ENCODE measurements around the gene EPHA7. TPM values are rescaled to one million over a fixed set of nuclear protein-coding genes. Genes with fewer than 3 reads are reported as not detected.

EPHA7 gene
- total RNA-seq, 1 experiment from 2014 or later, result not detected

GRCh38 chr6:93371756-93372155, 47.6 kb downstream of the EPHA7 start:
- Histone ChIP-seq H3K9me2 (ENCODE audit: insufficient read depth) (no peaks in the 10 kb centered on the region), H2AFZ (ENCODE audit: low read depth, low read length, poor library complexity, severe bottlenecking) (no peak overlapping the region), H3K4me3 (replicated peaks in 1 of 2; ENCODE audit: low read depth in 1 of 2, low read length in 2 of 2) (no peak overlapping the region), H3K4me2 (ENCODE audit: low read length) (no peak overlapping the region), H3K9ac (ENCODE audit: low read length) (no peak overlapping the region), H4K20me1 (ENCODE audit: insufficient read depth) (no peaks in the 10 kb centered on the region), H3K4me1 (ENCODE audit: control insufficient read depth in 1 of 2, insufficient read depth in 2 of 2, low read length in 2 of 2) (no peaks in the 10 kb centered on the region), H3K9me3 (ENCODE audit: control insufficient read depth in 1 of 2, insufficient read depth in 1 of 2, low read depth in 1 of 2, low read length in 2 of 2) (peaks cover 3 to 10% of the 10 kb centered on the region in 2 experiments; a peak in 2 of 4 replicates), H3K79me2 (ENCODE audit: insufficient read depth, low read length) (no peaks in the 10 kb centered on the region), H3K27me3 (ENCODE audit: insufficient read depth, low read length) (no peaks in the 10 kb centered on the region), H3K36me3 (ENCODE audit: control insufficient read depth in 1 of 2, insufficient read depth in 2 of 2, low read length in 2 of 2) (no peaks in the 10 kb centered on the region), H3K27ac (ENCODE audit: low read depth, low read length) (no peak overlapping the region)
- ChIA-PET POLR2A (no interaction called here), CTCF (no interaction called here), RAD21 (ENCODE audit: low non-redundant PET in 1 of 2, low total read pairs in 2 of 2, uncharacterized antibody in 2 of 2, unreplicated experiment in 2 of 2) (no interaction called here)
- TF ChIP-seq POLR2A (IDR thresholded peaks at IDR 0.05; ENCODE audit: borderline replicate concordance, extremely low read depth, insufficient read depth, insufficient read length) (no peak), JUND (IDR thresholded peaks at IDR 0.05) (no peak), FOSL1 (IDR thresholded peaks at IDR 0.05; ENCODE audit: low read depth) (no peak)
- ATAC-seq (no peak), DNase-seq (ENCODE audit: low read depth, low spot score) (no peak)
- BruUV-seq (replicated peaks), result no TSS peak
- intact Hi-C loops (cut with micrococcal nuclease), result no loop called here

DNA sequence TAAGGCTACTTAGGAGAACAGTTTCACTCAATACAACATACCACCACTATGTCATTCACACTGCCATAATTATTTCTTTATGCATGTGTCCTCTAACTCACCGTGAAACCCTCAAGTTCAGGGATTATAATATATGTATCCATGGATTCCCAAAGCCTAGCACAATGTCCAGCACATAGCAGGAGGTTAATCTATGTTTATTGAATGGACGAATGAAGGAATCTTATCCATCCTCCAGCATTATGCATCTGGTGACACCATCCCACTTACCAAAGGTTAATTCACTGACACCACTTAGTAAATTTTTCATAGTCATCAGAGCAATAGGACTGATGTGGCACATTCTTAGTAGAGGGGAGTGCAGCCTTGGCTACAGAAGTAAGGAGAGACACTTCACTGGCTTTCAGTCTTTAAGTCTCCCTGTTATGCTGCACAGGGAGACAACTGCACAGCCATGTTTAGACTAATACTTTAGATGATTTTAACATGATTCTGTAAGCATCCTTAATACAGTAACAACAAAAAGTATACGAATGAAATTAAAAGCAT, 49.7 kb downstream of the EPHA7 start:
- ChIA-PET RAD21 (ENCODE audit: low non-redundant PET in 1 of 2, low total read pairs in 2 of 2, uncharacterized antibody in 2 of 2, unreplicated experiment in 2 of 2) (no interaction called here), CTCF (no interaction called here), POLR2A (no interaction called here)
- Histone ChIP-seq H3K4me2 (ENCODE audit: low read length) (no peak overlapping the region), H2AFZ (ENCODE audit: low read depth, low read length, poor library complexity, severe bottlenecking) (no peak overlapping the region), H3K79me2 (ENCODE audit: insufficient read depth, low read length) (no peaks in the 10 kb centered on the region), H3K4me1 (ENCODE audit: control insufficient read depth in 1 of 2, insufficient read depth in 2 of 2, low read length in 2 of 2) (no peaks in the 10 kb centered on the region), H3K9me2 (ENCODE audit: insufficient read depth) (no peaks in the 10 kb centered on the region), H4K20me1 (ENCODE audit: insufficient read depth) (no peaks in the 10 kb centered on the region), H3K4me3 (replicated peaks in 1 of 2; ENCODE audit: low read depth in 1 of 2, low read length in 2 of 2) (no peak overlapping the region), H3K9ac (ENCODE audit: low read length) (no peak overlapping the region), H3K36me3 (ENCODE audit: control insufficient read depth in 1 of 2, insufficient read depth in 2 of 2, low read length in 2 of 2) (no peaks in the 10 kb centered on the region), H3K27ac (ENCODE audit: low read depth, low read length) (no peak overlapping the region), H3K9me3 (ENCODE audit: control insufficient read depth in 1 of 2, insufficient read depth in 1 of 2, low read depth in 1 of 2, low read length in 2 of 2) (peaks cover 3 to 15% of the 10 kb centered on the region in 2 experiments; a peak in 3 of 4 replicates), H3K27me3 (ENCODE audit: insufficient read depth, low read length) (no peaks in the 10 kb centered on the region)
- no peak for DNase-seq (ENCODE audit: low read depth, low spot score)
- intact Hi-C loops (cut with micrococcal nuclease), result no loop called here
- BruUV-seq (replicated peaks), result no TSS peak
- no peak for TF ChIP-seq YY1 (IDR thresholded peaks at IDR 0.05; ENCODE audit: extremely low read depth, insufficient replicate concordance, low read depth, low read length)
- no peak for TF ChIP-seq EZH2 (IDR thresholded peaks at IDR 0.05)
- no peak for ATAC-seq
